Measurements from ENCODE around the gene BTBD6. TPM values are rescaled to one million over a fixed set of nuclear protein-coding genes. Genes with fewer than 3 reads are reported as not detected.

The BTBD6 gene
- total and polyA plus RNA-seq, 2 experiments from 2014 or later, result 20.3 to 20.9 TPM

DNA sequence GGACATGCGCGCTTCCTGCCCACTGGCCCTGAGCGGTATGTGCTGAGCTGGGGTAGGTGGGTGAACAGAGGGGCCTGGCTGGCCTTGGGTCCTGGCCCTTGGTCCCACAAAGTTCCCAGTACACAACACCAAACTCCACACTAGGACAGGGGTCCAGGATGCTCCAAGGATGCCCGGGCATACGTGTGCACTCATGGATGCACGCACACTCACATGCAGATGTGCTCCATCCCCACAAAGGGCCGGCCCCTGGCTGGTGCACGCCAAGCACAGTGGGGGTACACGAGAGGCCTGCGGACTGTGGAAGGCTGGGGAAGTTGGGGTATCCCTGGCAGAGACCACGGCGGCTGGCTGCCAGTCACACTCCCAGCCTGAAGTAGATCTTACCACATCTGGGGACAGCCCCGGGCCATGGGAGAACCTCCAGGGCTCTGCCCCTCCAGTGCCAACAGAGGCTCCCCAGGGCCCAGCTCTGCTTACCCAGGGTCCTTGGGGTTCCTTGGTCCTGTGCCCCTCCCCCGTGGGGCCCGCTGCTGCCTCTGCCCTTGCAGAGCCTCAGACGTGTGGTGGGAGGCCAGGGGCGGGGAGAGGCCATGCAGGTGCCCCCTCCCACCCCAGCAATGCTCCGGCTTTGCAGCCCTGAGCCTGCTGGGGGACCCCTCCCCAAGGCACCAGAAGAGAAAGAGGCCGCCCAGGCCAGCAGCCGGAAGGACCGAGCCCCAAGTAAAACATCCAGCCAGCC lies 43.2 kb upstream of the BTBD6 start:
- Histone ChIP-seq H3K27ac (no peak overlapping the region), H3K36me3 (peaks cover 2% of the 10 kb centered on the region), H3K9me3 (ENCODE audit: low read depth) (no peaks in the 10 kb centered on the region), H3K4me3 (no peak overlapping the region), H3K4me1 (ENCODE audit: low read depth) (peaks cover 3% of the 10 kb centered on the region), H3K27me3 (no peaks in the 10 kb centered on the region)
- TF ChIP-seq, protein P1, sequence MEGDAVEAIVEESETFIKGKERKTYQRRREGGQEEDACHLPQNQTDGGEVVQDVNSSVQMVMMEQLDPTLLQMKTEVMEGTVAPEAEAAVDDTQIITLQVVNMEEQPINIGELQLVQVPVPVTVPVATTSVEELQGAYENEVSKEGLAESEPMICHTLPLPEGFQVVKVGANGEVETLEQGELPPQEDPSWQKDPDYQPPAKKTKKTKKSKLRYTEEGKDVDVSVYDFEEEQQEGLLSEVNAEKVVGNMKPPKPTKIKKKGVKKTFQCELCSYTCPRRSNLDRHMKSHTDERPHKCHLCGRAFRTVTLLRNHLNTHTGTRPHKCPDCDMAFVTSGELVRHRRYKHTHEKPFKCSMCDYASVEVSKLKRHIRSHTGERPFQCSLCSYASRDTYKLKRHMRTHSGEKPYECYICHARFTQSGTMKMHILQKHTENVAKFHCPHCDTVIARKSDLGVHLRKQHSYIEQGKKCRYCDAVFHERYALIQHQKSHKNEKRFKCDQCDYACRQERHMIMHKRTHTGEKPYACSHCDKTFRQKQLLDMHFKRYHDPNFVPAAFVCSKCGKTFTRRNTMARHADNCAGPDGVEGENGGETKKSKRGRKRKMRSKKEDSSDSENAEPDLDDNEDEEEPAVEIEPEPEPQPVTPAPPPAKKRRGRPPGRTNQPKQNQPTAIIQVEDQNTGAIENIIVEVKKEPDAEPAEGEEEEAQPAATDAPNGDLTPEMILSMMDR (IDR thresholded peaks at IDR 0.05; ENCODE audit: low read depth, low read length), result no peak
- DNase-seq (ENCODE audit: low read depth in 1 of 2, low spot score in 1 of 2), result no peak

DNA sequence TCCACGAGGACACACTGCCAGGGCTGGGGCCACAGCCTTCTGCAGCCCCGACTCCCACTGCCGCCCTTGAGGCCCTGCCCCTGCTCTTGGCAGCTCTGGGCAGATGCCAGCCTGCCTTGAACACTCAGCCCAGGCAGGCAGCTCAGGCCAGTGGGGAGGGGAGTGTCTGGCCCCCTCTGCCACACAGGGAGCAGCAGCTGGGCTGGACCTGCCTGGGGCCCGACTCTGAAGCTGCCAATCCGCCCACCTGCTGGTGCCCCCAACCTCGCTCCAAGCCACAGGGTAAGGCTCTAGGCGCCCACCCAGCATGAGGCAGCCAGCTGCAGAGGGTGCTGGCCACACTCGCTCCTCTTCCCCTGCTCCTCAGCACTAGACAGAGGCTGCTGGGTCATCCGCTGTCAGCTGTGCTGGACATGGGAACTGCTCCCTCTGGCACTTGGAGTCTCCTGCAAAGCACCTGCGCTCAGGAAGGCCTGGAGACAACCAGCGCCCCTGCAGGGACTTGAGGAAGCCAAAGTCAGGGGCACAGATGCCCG lies 42.6 kb upstream of the BTBD6 start:
- no peaks in the 10 kb centered on the region for H3K27me3 ChIP-seq
- peaks cover 3% of the 10 kb centered on the region for H3K4me1 ChIP-seq (ENCODE audit: low read depth)
- DNase-seq (ENCODE audit: low read depth in 1 of 2, low spot score in 1 of 2), result no peak

DNA sequence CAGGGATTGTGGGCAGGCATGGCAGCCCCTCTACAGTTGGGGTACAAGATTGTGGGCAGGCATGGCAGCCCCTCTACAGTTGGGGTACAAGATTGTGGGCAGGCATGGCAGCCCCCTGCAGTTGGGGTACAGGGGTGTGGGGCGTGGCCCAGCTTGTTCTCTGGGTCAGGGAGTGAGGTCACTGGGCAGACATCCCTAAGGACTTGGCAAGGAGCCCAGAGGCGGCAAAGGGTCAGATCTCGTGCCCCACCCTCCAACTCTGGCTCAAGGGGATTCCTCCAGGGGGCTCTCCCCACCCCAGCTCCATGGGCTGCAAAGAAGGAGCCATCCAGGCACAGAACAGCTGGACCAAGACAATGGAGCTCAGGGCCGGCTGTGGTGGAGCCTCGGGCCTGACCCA lies 41.5 kb upstream of the BTBD6 start:
- peaks cover 3% of the 10 kb centered on the region for H3K4me1 ChIP-seq (ENCODE audit: low read depth)
- H3K36me3 ChIP-seq, result peaks cover 3% of the 10 kb centered on the region
- TF ChIP-seq, protein P1 (IDR thresholded peaks at IDR 0.05; ENCODE audit: low read depth, low read length), result no peak
- no peaks in the 10 kb centered on the region for H3K27me3 ChIP-seq
- no peak overlapping the region for H3K27ac ChIP-seq
- H3K9me3 ChIP-seq (ENCODE audit: low read depth), result no peaks in the 10 kb centered on the region
- no peak for DNase-seq (ENCODE audit: low read depth in 1 of 2, low spot score in 1 of 2)
- H3K4me3 ChIP-seq, result no peak overlapping the region

More for the DNA sequence above, 42.6 kb upstream of the BTBD6 start:
- no peak overlapping the region for H3K4me3 ChIP-seq
- H3K36me3 ChIP-seq, result peaks cover 3% of the 10 kb centered on the region
- no peaks in the 10 kb centered on the region for H3K9me3 ChIP-seq (ENCODE audit: low read depth)
- H3K27ac ChIP-seq, result no peak overlapping the region
- TF ChIP-seq, protein P1 (IDR thresholded peaks at IDR 0.05; ENCODE audit: low read depth, low read length), result no peak

DNA sequence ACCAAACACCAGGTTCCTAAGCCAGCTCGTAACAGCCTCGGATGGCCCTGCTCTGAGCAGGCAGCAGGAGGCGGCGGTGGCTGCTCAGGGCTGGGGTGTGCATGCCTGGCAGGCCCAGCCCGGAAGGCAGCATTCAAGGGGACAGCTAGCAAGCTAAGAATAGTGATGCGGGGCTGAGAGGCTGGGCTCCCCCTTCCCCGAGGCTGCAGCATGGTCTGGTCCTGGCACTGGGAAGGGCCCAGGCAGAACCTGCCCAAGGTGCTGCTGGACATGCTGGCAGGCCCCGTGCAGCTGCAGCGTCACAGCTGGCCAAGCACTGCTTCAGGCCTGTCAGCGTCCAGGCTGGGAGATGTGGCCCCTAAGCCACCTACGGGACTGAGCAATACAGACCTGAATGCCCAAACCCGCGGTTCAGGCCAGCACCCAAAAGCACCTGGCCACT lies 40.9 kb upstream of the BTBD6 start:
- Histone ChIP-seq H3K36me3 (peaks cover 3% of the 10 kb centered on the region), H3K27me3 (no peaks in the 10 kb centered on the region), H3K27ac (no peak overlapping the region), H3K4me1 (ENCODE audit: low read depth) (peaks cover 3% of the 10 kb centered on the region), H3K4me3 (no peak overlapping the region), H3K9me3 (ENCODE audit: low read depth) (no peaks in the 10 kb centered on the region)
- peak in 1 of 2 donors; percentile 43 for DNase-seq (ENCODE audit: low read depth in 1 of 2, low spot score in 1 of 2)
- TF ChIP-seq, protein P1 (IDR thresholded peaks at IDR 0.05; ENCODE audit: low read depth, low read length), result no peak

DNA sequence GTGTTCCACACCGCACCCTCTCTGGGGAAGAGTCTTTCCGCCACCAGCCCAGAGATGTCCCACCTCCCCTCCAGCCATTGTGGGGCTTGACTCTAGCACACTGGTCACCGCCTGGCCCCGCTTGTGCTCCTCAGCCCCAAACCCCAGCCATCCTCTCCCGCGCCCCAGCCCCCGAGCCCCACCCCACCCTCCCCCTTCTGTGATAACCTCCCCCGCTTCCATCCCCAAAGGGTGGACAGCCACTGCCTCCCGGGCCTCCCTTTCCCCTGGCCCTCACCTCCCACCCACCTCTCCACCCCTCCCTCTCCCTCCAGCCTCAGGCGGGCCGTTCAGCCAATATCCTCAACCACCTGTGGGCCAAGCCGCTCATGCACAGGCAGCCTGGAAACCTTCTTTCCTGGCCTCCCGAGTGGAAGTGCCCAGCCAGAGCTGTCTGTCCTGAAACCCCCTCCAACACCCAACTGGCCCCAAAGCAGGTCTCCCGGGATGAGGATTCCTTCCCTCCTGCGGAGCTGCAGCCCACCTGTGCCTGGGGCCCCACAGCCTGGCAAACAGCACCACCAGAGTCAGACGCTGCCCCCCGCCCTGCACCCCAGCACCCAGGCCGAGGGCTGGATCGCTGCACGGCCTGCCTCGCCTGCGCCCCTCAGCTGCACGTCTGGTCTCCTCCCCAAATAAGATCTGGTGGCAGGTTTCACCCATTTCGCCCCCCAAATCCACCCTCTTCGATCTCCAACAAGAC lies 40.2 kb upstream of the BTBD6 start:
- TF ChIP-seq, protein P1 (IDR thresholded peaks at IDR 0.05; ENCODE audit: low read depth, low read length), result no peak
- DNase-seq (ENCODE audit: low read depth in 1 of 2, low spot score in 1 of 2), result no peak
- peaks cover 3% of the 10 kb centered on the region for H3K36me3 ChIP-seq
- no peak overlapping the region for H3K4me3 ChIP-seq
- peaks cover 2% of the 10 kb centered on the region for H3K4me1 ChIP-seq (ENCODE audit: low read depth)
- H3K27me3 ChIP-seq, result no peaks in the 10 kb centered on the region
- H3K9me3 ChIP-seq (ENCODE audit: low read depth), result no peaks in the 10 kb centered on the region
- H3K27ac ChIP-seq, result no peak overlapping the region
